K562 (cell line): ENCODE measurements around the gene FRMPD1. TPM values are rescaled to one million over a fixed set of nuclear protein-coding genes. Genes with fewer than 3 reads are reported as not detected.

Source experiments
- ATAC-seq: fragments of 200-7000 bp; cut with Tn5 transposase; 3 replicates; pipeline ENCODE4 v1.9.1; 2020; ENCODE audit warnings: moderate library complexity
- BruUV-seq: library from RNA; stranded (reverse); fragments of 400-500 nt; replicated peaks from 2 replicates; lab custom pipeline; 2021; lab: Mats Ljungman, UMichigan
- CTCF ChIA-PET: fragments of 300-600 bp; formaldehyde crosslinking; extraction: SDS; loops from one replicate; lab custom pipeline; 2021; ENCODE audit warnings: low intra/inter-chr PET ratio; lab: Yijun Ruan, JAX
- POLR2A ChIA-PET: fragments of 300-600, 350-650 bp; sonication (Branson Sonifier 250); formaldehyde crosslinking; extraction: SDS; loops from one replicate; lab custom pipeline; 2021; ENCODE audit warnings: antibody characterized with exemption, inconsistent platforms; lab: Yijun Ruan, JAX
- DNase-seq, 4 experiments: peaks; one replicate each; pipeline versions ENCODE4 v3.0.0 to v3.0.0-alpha.2; 2011 to 2018; ENCODE audit warnings: low spot score in 3 of 4, mixed read lengths in 3 of 4; ENCODE audit errors: extremely low read depth in 1 of 4
- FAIRE-seq: peaks from 2 replicates; lab custom pipeline; 2011; peaks lifted over from hg19 to GRCh38; lab: Jason Lieb, UNC
- H2AFZ ChIP-seq: 2 replicates; pipeline ENCODE4 v1.6.0; 2011; ENCODE audit warnings: low read depth, low read length, control low read depth, inconsistent platforms
- H3K27ac ChIP-seq: fragments of 200-600 bp; 3 replicates; pipeline ENCODE4 v1.8.0; 2011; ENCODE audit warnings: low read depth, mild to moderate bottlenecking, control low read depth, inconsistent platforms, low read length, moderate library complexity, mixed read lengths; ENCODE audit errors: extremely low read depth
- H3K27me3 ChIP-seq, 2 experiments: fragments of 300-600 bp in 1 of 2; 2 replicates in 1 of 2; 3 replicates in 1 of 2; pipeline versions ENCODE4 v1.6.0 to v1.8.0; 2011; ENCODE audit warnings: inconsistent platforms in 2 of 2, low read length in 2 of 2, mild to moderate bottlenecking in 1 of 2, mixed read lengths in 1 of 2, moderate library complexity in 1 of 2; ENCODE audit not compliant: control insufficient read depth in 2 of 2, insufficient read depth in 2 of 2
- H3K36me3 ChIP-seq: fragments of 300-600 bp; 3 replicates; pipeline ENCODE4 v1.8.0; 2011; ENCODE audit warnings: mild to moderate bottlenecking, low read length, inconsistent platforms; ENCODE audit not compliant: control insufficient read depth, insufficient read depth
- H3K4me1 ChIP-seq, 2 experiments: fragments of 200-600 bp in 1 of 2; replicated peaks in 1 of 2; 2 replicates in 1 of 2; 3 replicates in 1 of 2; pipeline versions ENCODE4 v1.5.1 to v1.8.0; 2011; ENCODE audit warnings: inconsistent platforms in 2 of 2, low read length in 2 of 2, mild to moderate bottlenecking in 1 of 2, mixed read lengths in 1 of 2, moderate library complexity in 1 of 2; ENCODE audit not compliant: control insufficient read depth in 2 of 2, insufficient read depth in 2 of 2
- H3K4me2 ChIP-seq: 2 replicates; pipeline ENCODE4 v1.6.1; 2011; ENCODE audit warnings: low read length, control low read depth, inconsistent platforms, mixed read lengths; ENCODE audit not compliant: insufficient read depth
- H3K4me3 ChIP-seq: fragments of 200-600 bp; sonication (generic), shearing (Covaris generic); 2 replicates; pipeline ENCODE4 v1.5.1; 2016; ENCODE audit warnings: control low read depth, inconsistent platforms
- H3K79me2 ChIP-seq: fragments of 200-600 bp; 3 replicates; pipeline ENCODE4 v1.8.0; 2011; ENCODE audit warnings: low read length, inconsistent platforms; ENCODE audit not compliant: control insufficient read depth, insufficient read depth
- H3K9ac ChIP-seq, 2 experiments: 2 replicates each; pipeline versions ENCODE4 v1.6.0 to v1.6.1; 2011; ENCODE audit warnings: low read depth in 2 of 2, low read length in 2 of 2, control low read depth in 1 of 2, inconsistent platforms in 1 of 2, mild to moderate bottlenecking in 1 of 2, mixed read lengths in 1 of 2; ENCODE audit not compliant: insufficient read depth in 1 of 2
- H3K9me1 ChIP-seq: one replicate; pipeline ENCODE4 v1.6.0; 2011; ENCODE audit warnings: inconsistent platforms, mild to moderate bottlenecking, low read length, moderate library complexity; ENCODE audit not compliant: control insufficient read depth, insufficient read depth
- H3K9me3 ChIP-seq: replicated peaks from 2 replicates; pipeline ENCODE4 v1.5.1; 2011; ENCODE audit warnings: low read depth, low read length, inconsistent platforms; ENCODE audit not compliant: control insufficient read depth, insufficient read depth
- H4K20me1 ChIP-seq: replicated peaks from 2 replicates; pipeline ENCODE4 v1.6.1; 2011; ENCODE audit warnings: low read length, inconsistent platforms, mixed read lengths; ENCODE audit not compliant: control insufficient read depth, insufficient read depth
- ARID1B ChIP-seq: fragments of 450-650 bp; IDR thresholded peaks from 2 replicates; pipeline ENCODE4 v1.6.1; 2016; ENCODE audit warnings: antibody characterized with exemption, mild to moderate bottlenecking, inconsistent platforms
- CCAR2 ChIP-seq: fragments of 200-400 bp; formaldehyde crosslinking; IDR thresholded peaks from 2 replicates; pipeline ENCODE4 v1.6.1; 2017; ENCODE audit warnings: mild to moderate bottlenecking, low read depth, low read length
- ETV1 ChIP-seq: fragments of 450-650 bp; conservative IDR thresholded peaks from 2 replicates; pipeline ENCODE4 v1.6.1; 2016; ENCODE audit warnings: missing genetic modification characterization, control low read depth, low read depth, missing compliant biosample characterization
- FUS ChIP-seq: fragments of 200-400 bp; formaldehyde crosslinking; optimal IDR thresholded peaks from 2 replicates; pipeline ENCODE3; 2017; ENCODE audit warnings: low read depth, low read length
- MNT ChIP-seq, 2 experiments: fragments of 450-650 bp; conservative IDR thresholded peaks; 2 replicates each; pipeline ENCODE4 v1.6.1; 2017; ENCODE audit warnings: mild to moderate bottlenecking in 2 of 2, moderate library complexity in 2 of 2
- NFYB ChIP-seq: IDR thresholded peaks from 2 replicates; pipeline ENCODE4 v1.6.1; 2011; ENCODE audit warnings: mild to moderate bottlenecking, moderate library complexity; ENCODE audit not compliant: insufficient read length; ENCODE audit errors: extremely low read depth
- RBM14 ChIP-seq: fragments of 200-400 bp; formaldehyde crosslinking; IDR thresholded peaks from 2 replicates; pipeline ENCODE4 v1.6.1; 2018; ENCODE audit warnings: low read depth, mild to moderate bottlenecking, low read length, moderate library complexity, borderline replicate concordance; ENCODE audit not compliant: insufficient read depth
- ZNF277 ChIP-seq: fragments of 250-450 bp; sonication (Bioruptor Pico); IDR thresholded peaks from 2 replicates; pipeline ENCODE4 v1.8.0; 2022; ENCODE audit warnings: inconsistent platforms, mild to moderate bottlenecking, moderate library complexity, borderline replicate concordance
- WGBS: fragments of 100-300 bp; shearing (Covaris generic); methylation state at CpG from one replicate; pipeline ENCODE4 v1.1.6; 2016; ENCODE audit warnings: low coverage, mixed read lengths; ENCODE audit not compliant: insufficient coverage; ENCODE audit errors: missing lambda C conversion rate; 5-methylcytosine and 5-hydroxymethylcytosine counted together
- in situ Hi-C: fragments of 300-500 bp; cut with MboI; formaldehyde crosslinking; loops from 4 replicates; pipeline ENCODE4 v1.15.0; 2018; ENCODE audit warnings: inconsistent platforms, mixed read lengths
- intact Hi-C: fragments of 100-400 bp; cut with micrococcal nuclease; formaldehyde crosslinking; loops from 2 replicates; pipeline ENCODE4 v1.14.2; 2022
- polyA plus RNA-seq, 8 experiments: library from polyadenylated mRNA; depleted of rRNA in 4 of 8; stranded (reverse) in 5 of 8; unstranded in 3 of 8; fragments of >200 nt; fragmentation: Nextera tagmentation in 2 of 8; fragmentation: Illumina TruSeq in 1 of 8; extraction: Ambion mirVana in 2 of 8; extraction: Trizol in 1 of 8; gene quantifications; 2 replicates each; pipeline versions ENCODE4 v1.2.1 to v1.2.3, GENCODE V29; 2011 to 2014; ENCODE audit warnings: inconsistent platforms in 1 of 8, missing spikeins in 1 of 8
- total RNA-seq, 7 experiments: library from RNA; depleted of rRNA in 6 of 7; stranded (reverse); fragments of >200 nt in 6 of 7; fragmentation: Illumina TruSeq in 2 of 7; extraction: Trizol in 2 of 7; gene quantifications; 2 replicates each; pipeline versions ENCODE4 v1.2.1 to v1.2.3, GENCODE V29; 2011 to 2021; ENCODE audit warnings: low replicate concordance in 1 of 7

FRMPD1 gene
- total and polyA plus RNA-seq, 9 of the 15 experiments (the other 6 are each of a cell fraction or from before 2014, with no cell fraction given) = not detected

- Histone ChIP-seq H3K9ac (no peak overlapping the region), H2AFZ (no peak overlapping the region), H3K9me3 (no peaks in the 10 kb centered on the region), H3K79me2 (no peaks in the 10 kb centered on the region), H3K9me1 (no peaks in the 10 kb centered on the region), H3K27me3 (peaks cover 64 to 76% of the 10 kb centered on the region in 2 experiments), H3K4me3 (no peak overlapping the region), H3K4me1 (no peaks in the 10 kb centered on the region), H3K4me2 (no peak overlapping the region), H3K27ac (no peak overlapping the region), H3K36me3 (no peaks in the 10 kb centered on the region), H4K20me1 (no peaks in the 10 kb centered on the region; the same call in 1 of the 2 replicates)
- whole genome bisulfite sequencing = 2% methylated on average over 10 of the region's 10 CpGs
- intact Hi-C loops = no loop called here
- TF ChIP-seq CCAR2 (no peak), FUS (no peak), NFYB (no peak), RBM14 (no peak), ZNF277 (CRISPR knock-in tag) (no peak), ARID1B (no peak), MNT (conservative IDR thresholded peaks at IDR 0.05) (no peak), ETV1 (no peak)
- BruUV-seq = no TSS peak
- FAIRE-seq = peak; percentile 46
- CTCF ChIA-PET = no interaction called here
- POLR2A ChIA-PET = interaction anchor here (0.6 to 1.9 kb wide), 7 partner anchors 7 to 310 kb away, joined by 3 to 5 read pairs (median 4); partner anchors contain the start of gene GRHPR
- ATAC-seq = no peak
- DNase-seq = no peak
- in situ Hi-C loops = loop anchor here (25.0 kb wide), 1 partner anchor 630 kb away; no protein-coding TSS in a partner anchor
These were observed 81.5 kb downstream of the FRMPD1 start for GRCh38 chr9:37732086-37732741.
